ENCODE measurements around the gene ECD.

DNA sequence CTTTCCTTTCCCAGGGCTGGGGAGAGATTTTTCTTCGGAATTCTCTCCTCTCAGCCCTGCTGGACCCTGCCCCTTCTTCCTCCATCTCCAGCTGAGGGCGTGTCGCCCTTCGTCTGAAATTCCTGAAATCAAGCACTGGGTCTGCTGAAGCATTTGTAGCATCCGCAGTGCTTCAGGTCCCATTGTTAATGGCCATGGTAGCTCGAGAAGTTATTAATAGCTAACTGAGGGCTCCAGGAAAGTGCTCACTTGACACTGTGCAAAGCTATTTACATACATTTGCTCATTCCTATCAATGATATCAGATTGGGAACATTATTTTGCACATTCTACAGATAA is 626 bp upstream of the ECD start:
- TF ChIP-seq, protein P1, sequence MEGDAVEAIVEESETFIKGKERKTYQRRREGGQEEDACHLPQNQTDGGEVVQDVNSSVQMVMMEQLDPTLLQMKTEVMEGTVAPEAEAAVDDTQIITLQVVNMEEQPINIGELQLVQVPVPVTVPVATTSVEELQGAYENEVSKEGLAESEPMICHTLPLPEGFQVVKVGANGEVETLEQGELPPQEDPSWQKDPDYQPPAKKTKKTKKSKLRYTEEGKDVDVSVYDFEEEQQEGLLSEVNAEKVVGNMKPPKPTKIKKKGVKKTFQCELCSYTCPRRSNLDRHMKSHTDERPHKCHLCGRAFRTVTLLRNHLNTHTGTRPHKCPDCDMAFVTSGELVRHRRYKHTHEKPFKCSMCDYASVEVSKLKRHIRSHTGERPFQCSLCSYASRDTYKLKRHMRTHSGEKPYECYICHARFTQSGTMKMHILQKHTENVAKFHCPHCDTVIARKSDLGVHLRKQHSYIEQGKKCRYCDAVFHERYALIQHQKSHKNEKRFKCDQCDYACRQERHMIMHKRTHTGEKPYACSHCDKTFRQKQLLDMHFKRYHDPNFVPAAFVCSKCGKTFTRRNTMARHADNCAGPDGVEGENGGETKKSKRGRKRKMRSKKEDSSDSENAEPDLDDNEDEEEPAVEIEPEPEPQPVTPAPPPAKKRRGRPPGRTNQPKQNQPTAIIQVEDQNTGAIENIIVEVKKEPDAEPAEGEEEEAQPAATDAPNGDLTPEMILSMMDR (IDR thresholded peaks at IDR 0.05): no peak
- no peak for TF ChIP-seq EZH2phosphoT487 (IDR thresholded peaks at IDR 0.05)
- no peak for TF ChIP-seq EZH2 (IDR thresholded peaks at IDR 0.05)

Data from neural progenitor cell (in vitro differentiated cells).